HG02970 (cell line): ENCODE data around the gene UNC5B.

Experiments used
- ATAC-seq: cut with Tn5 transposase; IDR thresholded peaks from one replicate; pipeline ENCODE4 v1.9.1; 2021; ENCODE audit warnings: mild to moderate bottlenecking, moderate library complexity, moderate number of reproducible peaks; ENCODE audit not compliant: unreplicated experiment, low FRiP score

UNC5B gene

DNA sequence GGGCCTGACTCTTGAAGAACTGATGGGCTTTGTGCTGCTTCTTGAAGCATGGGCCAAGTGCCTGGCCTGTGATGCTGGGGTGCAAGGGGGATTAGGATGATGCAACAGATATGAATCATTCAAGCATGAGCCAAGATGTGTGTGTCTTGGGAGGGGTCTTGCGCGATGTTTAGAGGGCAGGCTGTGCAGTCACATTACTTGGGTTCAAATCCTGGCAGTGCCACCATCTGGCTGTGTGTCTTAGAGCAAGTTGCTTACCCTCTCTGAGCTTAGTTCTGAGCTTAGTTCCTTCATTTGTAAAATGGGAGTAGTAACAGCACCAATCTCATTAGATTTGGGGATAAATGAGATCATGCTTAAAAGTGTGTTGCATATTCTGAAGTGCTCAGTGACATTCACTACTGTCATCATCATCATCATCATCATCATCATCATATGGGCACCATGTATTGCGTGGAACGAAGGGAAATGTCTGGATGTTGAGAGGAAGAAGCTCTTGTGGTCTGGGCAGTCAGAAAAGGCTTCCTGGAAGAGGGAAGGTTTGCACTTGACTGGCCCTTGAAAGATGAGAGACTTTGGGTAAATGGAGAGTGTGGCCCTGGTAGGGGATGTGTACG lies 9.3 kb downstream of the UNC5B start:
- no peak for ATAC-seq

DNA sequence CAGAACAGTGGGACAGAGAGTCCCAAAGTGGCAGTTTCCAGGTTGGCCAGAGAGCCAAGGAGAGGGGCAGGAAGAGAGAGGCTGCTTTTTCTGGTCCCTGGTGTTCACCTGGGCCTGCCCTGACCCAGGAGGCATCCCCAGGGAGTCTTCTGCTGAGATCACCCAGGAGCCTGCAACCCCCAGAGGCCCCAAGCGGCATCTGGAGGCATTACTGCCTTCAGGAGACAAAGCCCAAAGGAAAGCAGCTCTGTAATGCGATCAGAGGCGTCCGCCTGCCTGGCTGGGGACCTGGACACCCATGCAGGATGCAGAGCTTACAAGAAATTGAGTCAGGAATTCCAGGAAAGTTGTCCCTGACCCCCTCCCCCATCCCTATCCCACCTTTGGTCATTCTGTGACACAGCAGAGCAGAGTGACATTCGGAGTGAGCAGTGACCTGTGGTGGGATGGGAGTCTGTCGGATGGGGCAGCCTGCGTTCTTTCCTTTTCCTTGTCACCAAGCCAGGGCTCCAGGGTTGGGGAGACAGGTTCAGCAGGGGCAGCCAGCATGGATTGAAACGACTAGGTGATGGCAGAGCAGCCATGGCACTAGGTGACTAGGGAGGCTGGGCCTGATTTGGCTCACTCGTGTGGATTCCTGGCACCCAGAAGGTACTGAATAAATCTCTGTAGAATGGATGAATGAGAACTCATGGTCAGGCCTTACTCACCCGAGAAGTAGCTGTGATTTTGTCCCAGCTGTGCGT lies 10.4 kb downstream of the UNC5B start:
- ATAC-seq = no peak

DNA sequence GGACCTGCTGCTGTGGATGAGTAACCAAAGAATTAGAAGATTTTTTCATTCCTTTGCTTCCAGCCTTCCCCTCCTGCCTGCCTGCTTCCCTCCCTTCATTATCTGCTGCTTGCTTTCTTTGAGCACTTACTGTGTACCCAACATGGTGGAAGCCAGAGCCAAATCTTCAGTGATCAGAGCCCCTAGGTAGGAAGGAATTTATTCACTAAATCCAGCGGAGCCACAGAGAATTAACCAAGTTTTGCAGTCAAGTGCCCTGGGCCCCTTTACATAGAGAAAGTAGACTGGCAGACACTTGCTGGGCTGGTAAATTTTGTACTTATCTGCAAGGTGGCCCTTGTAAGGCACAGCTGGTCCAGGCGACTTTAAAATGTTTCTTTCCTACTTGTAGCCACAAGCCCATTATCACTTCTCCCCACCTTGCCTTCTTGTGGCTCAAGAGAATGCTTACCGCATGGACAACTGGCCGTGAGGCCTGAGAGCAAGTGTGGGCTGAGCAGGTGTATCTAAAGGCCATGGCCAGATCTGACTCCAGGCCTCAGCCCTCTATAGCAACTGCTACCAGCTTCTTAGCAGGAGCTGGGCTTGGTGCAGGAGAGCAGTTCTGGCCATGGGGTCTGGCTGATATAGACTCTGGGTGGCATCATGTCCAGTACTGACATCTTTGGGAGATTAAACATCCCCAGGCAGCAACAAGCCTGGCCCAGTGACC lies 11.1 kb downstream of the UNC5B start:
- ATAC-seq = no peak

- no peak for ATAC-seq
These were observed 13.1 kb downstream of the UNC5B start for GRCh38 chr10:71225291-71226058.

GRCh38 chr10:71228875-71229675 lies 16.7 kb downstream of the UNC5B start:
- no peak for ATAC-seq

DNA sequence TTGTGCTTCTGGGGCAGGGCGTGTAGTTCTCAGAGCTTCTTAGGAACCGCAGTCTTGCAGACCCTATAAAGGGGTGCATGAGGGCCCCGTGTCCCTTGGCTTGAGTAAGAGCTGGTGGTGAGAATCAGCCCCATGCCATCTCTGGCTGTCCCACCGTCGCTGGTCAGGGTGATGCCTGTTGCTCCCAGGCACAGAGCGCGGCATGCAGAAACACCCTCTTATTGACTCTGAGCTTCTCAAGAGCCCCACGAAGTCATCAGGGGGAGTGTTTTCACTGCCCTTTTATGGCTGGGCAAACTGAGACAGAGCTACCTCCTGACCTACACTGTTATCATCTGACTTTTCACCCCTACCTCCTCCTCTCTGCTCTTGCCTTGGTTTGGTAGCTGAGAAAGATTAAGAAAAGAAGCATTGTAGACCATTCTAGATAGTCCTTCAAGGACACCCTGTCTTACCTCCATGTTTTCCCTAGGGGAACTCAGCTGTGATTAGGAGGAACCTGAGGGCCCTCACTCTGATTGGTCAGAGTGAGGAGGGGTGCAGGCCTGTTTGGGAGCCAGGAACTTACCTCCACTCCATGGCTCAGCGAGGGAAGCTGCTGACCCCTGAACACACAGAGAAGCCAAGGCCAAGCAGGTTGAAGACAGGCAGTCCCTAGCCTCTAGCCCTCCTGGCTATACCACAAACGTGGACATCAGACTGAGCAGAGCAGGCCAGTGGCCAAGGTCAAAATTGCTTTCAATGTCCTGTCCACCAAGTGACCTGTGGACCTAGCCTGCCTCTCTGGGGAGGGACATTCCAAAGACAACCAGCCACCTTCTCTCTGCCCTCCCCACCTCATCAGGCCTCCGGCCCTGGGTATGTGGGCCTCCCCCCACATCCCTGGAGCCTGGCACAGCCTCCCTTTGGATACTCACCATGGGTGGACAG lies 17.6 kb downstream of the UNC5B start:
- ATAC-seq = no peak

DNA sequence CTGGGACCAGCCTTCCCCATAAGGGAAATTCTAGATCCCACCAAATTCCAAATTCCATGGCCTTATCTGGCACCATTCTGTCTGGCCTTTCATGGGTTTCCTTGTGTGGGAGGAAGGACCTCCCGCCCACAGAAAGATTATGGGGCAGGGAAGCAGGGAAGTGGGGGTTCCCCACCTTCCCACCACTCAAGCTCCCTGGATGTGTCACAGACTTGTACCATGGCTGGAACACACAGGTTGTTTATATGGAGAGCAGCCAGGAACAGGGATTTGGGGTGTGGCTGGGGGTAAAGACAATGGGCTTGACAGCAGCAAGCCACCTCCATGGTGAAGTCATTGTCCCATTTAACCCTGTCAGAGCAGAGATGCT lies 18.3 kb downstream of the UNC5B start:
- ATAC-seq = no peak

DNA sequence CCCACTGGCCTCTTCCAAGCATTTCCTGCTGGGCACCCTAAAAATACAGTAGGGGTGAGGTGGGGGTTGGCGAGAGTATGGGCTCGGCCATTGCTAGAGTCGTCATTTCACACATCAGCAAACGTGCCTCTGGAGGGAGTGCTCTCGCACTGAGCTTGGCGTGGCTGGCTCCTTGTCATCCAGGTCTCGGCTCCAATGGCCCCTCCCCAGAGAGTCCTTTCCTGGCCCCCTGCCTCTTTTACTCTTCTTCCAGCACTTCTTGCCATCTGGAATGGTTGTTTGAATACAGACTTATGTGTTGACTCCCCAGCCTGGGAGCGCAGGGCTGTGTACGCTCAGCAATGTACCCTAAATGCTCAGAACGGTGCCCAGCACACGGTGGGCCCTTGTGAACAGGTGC lies 18.8 kb downstream of the UNC5B start:
- ATAC-seq = no peak

DNA sequence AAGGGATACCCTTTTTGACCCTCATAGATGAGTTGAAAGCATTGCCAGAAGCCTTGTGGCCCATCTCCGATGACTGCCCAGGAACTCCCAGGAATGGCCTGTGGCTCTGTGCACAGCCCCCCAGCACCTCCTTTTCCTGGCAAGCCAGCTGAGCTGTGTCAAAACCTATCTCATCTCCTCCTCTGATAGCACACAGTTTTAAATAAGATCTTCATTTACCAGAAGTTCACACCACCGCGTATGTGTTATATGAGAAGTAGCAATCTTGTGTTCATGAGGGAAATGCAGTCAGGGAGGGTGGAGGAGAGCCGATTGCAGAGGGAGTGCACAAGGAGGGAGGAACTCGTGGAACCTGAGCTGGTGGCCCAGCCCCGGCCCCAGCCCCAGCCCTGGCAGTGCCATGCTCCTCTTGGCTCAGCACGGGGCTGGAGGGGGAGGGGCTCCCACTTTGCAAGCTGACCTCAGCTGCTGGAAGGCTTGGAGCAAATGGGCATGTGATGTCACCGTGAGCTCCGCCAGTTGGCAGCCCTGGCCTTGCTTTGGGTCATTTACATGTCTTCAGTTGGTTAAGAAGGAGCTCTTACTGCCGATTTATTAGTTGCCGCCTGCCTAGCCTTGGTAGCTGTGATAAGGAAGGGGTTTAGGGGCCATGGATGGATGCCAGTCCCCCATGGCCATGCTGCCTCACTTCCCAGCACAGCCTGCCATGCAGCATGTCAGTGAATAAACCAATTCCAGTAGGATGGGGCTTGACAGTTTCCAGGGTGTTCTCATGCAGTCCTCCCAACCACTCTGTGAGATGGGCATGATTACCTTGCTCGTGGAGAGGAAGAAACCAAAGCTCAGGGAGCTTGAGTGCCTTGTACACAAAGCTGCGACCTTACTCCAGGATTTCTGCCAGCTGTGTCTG lies 20.0 kb downstream of the UNC5B start:
- no peak for ATAC-seq

DNA sequence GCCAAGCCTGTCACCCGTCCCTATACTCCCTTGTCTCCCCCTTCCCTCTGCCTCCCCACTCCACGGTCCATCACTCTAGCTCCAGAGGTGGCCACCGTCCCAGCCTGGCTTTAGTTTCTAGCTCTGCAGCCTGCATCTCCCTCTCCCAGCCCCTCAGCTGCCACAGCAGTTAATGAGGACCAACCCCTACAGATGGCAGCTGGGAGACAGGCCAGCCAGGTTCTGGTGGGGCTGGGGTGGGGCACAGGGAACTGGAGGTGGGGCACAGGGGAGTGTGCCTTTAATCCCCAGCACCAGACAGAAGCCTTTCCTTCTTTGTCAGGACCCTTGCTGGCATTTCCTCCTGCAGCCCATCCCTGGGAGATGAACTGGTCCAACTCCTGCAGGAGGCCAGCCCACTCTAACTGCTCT lies 21.1 kb downstream of the UNC5B start:
- ATAC-seq = no peak

- ATAC-seq = no peak
These were observed 21.9 kb downstream of the UNC5B start for GRCh38 chr10:71234004-71234894.

GRCh38 chr10:71234970-71235685 lies 22.8 kb downstream of the UNC5B start:
- no peak for ATAC-seq

GRCh38 chr10:71235808-71236207 lies 23.4 kb downstream of the UNC5B start:
- no peak for ATAC-seq

- no peak for ATAC-seq
These were observed 23.9 kb downstream of the UNC5B start for GRCh38 chr10:71236286-71236685.

DNA sequence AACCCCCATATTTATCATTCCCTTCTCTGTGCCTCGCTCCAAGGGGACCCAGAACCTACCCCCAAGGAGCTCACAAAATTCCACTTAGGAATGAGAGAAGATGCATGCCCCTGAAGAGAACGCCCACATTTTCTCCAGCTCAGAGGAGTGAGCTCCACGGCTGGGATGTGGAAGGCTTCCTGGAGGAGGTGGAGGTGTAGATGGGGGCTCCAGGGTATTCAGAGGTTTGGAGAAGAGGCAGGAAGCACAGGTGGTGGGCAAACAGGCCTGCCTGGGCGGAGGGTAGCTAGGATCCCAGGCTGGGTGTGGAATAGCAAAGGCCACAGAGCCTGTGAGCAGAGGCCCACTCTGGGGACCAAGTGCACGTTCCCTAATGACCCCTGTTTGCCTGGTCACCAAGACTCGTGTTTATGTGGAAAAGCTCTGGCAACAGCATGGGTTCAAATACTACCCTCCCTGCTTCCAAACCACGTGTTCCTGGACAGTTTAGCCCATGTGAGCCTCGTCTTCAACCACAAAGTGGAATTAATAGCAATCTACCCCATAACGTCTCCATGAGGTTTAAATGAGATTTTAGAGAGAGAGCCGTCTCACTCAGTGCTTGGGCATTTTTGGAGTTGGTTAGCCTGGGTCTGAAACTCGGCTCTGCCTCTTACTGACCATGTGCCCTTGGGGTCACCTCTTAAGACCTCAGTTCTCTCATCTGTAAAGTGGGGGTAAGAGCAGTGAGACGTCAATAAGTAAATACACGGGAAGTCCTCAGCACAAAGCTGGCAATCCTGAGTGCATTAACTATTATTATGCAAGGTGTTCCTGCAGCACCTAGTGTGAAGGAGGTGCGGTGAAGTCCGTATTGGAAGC lies 24.7 kb downstream of the UNC5B start:
- ATAC-seq = no peak
